ENCODE results near the gene MPST.

Gene MPST

GRCh38 chr22:37048133-37048532, 28.6 kb downstream of the MPST start:
- no peak for TF ChIP-seq ZFX (IDR thresholded peaks at IDR 0.05)
- TF ChIP-seq CTCF (conservative IDR thresholded peaks at IDR 0.05) = no peak
- no peak overlapping the region for H3K27ac ChIP-seq

GRCh38 chr22:37049224-37049623, 29.7 kb downstream of the MPST start:
- TF ChIP-seq ZFX (IDR thresholded peaks at IDR 0.05) (no peak), CTCF (conservative IDR thresholded peaks at IDR 0.05) (no peak)
- H3K27ac ChIP-seq = no peak overlapping the region

- TF ChIP-seq CTCF (conservative IDR thresholded peaks at IDR 0.05) (no peak), ZFX (IDR thresholded peaks at IDR 0.05) (no peak)
- H3K27ac ChIP-seq = no peak overlapping the region
Measured at GRCh38 chr22:37050913-37051312, 31.4 kb downstream of the MPST start.

GRCh38 chr22:37051391-37052385, 32.1 kb downstream of the MPST start, which contains the start of gene KCTD17:
TSS of gene KCTD17 (plus strand) at chr22:37051742. CDS start at chr22:37051761, 19 bp downstream.
- H3K27ac ChIP-seq = peak within 1 kb of the TSS; percentile 23; the same call in 1 of the 2 replicates
- TF ChIP-seq CTCF (conservative IDR thresholded peaks at IDR 0.05) (no peak), ZFX (IDR thresholded peaks at IDR 0.05) (no peak; the same call in 1 of the 2 replicates)

GRCh38 chr22:37052386-37053309, 33.1 kb downstream of the MPST start:
- TF ChIP-seq CTCF (conservative IDR thresholded peaks at IDR 0.05) (no peak), ZFX (IDR thresholded peaks at IDR 0.05) (no peak)
- no peak overlapping the region for H3K27ac ChIP-seq

GRCh38 chr22:37053310-37054055, 33.9 kb downstream of the MPST start:
- no peak for TF ChIP-seq ZFX (IDR thresholded peaks at IDR 0.05)
- TF ChIP-seq CTCF (conservative IDR thresholded peaks at IDR 0.05) = no peak
- no peak overlapping the region for H3K27ac ChIP-seq
